H9 (cell line): ENCODE data around the gene TRNT1. TPM values are rescaled to one million over a fixed set of nuclear protein-coding genes. Genes with fewer than 3 reads are reported as not detected.

Source experiments
- DNase-seq: peaks from one replicate; pipeline ENCODE4 v3.0.0-alpha.2; 2017
- H2AFZ ChIP-seq: one replicate; pipeline ENCODE4 v1.6.1; 2013; ENCODE audit warnings: mild to moderate bottlenecking, low read length, control low read depth, moderate library complexity
- H2AK5ac ChIP-seq: 2 replicates; pipeline ENCODE4 v1.6.1; 2013; ENCODE audit warnings: low read length, control low read depth, mixed read lengths; ENCODE audit not compliant: insufficient read length
- H2BK120ac ChIP-seq: one replicate; pipeline ENCODE4 v1.6.1; 2013; ENCODE audit warnings: low read depth, mild to moderate bottlenecking, low read length, control low read depth, inconsistent platforms; ENCODE audit not compliant: poor library complexity, severe bottlenecking
- H2BK12ac ChIP-seq: 2 replicates; pipeline ENCODE4 v1.6.1; 2013; ENCODE audit warnings: low read length, control low read depth, mixed read lengths, low read depth; ENCODE audit not compliant: insufficient read length
- H2BK15ac ChIP-seq: 2 replicates; pipeline ENCODE4 v1.6.1; 2013; ENCODE audit warnings: low read depth, low read length, control low read depth
- H2BK20ac ChIP-seq: one replicate; pipeline ENCODE4 v1.6.1; 2013; ENCODE audit warnings: low read depth, mild to moderate bottlenecking, low read length, control low read depth, inconsistent platforms; ENCODE audit not compliant: poor library complexity, severe bottlenecking
- H2BK5ac ChIP-seq: 2 replicates; pipeline ENCODE4 v1.6.1; 2013; ENCODE audit warnings: low read length, control low read depth, mixed read lengths; ENCODE audit not compliant: insufficient read length
- H3K14ac ChIP-seq: 2 replicates; pipeline ENCODE4 v1.6.1; 2013; ENCODE audit warnings: low read length, control low read depth; ENCODE audit not compliant: insufficient read depth
- H3K18ac ChIP-seq: 2 replicates; pipeline ENCODE4 v1.6.1; 2013; ENCODE audit warnings: low read depth, mild to moderate bottlenecking, mixed read lengths, low read length, control low read depth; ENCODE audit not compliant: insufficient read length
- H3K23ac ChIP-seq: 2 replicates; pipeline ENCODE4 v1.6.1; 2013; ENCODE audit warnings: low read length, control low read depth, mixed read lengths, low read depth; ENCODE audit not compliant: insufficient read length
- H3K23me2 ChIP-seq: 2 replicates; pipeline ENCODE4 v1.6.1; 2013; ENCODE audit warnings: low read depth, mild to moderate bottlenecking, mixed read lengths, low read length, control low read depth; ENCODE audit not compliant: insufficient read length, poor library complexity, severe bottlenecking
- H3K27ac ChIP-seq: 2 replicates; pipeline ENCODE4 v1.5.1; 2013; ENCODE audit warnings: low read length, control low read depth, mixed read lengths, low read depth; ENCODE audit not compliant: insufficient read length
- H3K27me3 ChIP-seq: 2 replicates; pipeline ENCODE4 v1.6.1; 2013; ENCODE audit warnings: low read length, control low read depth, inconsistent platforms; ENCODE audit not compliant: insufficient read depth
- H3K4ac ChIP-seq: 2 replicates; pipeline ENCODE4 v1.6.1; 2013; ENCODE audit warnings: low read depth, mild to moderate bottlenecking, control low read depth, inconsistent platforms, low read length, moderate library complexity
- H3K4me1 ChIP-seq: 2 replicates; pipeline ENCODE4 v1.6.1; 2013; ENCODE audit warnings: low read length, control low read depth, inconsistent platforms; ENCODE audit not compliant: insufficient read depth
- H3K4me2 ChIP-seq: 2 replicates; pipeline ENCODE4 v1.6.1; 2013; ENCODE audit warnings: low read length, control low read depth, mixed read lengths; ENCODE audit not compliant: insufficient read length, insufficient read depth
- H3K56ac ChIP-seq: 2 replicates; pipeline ENCODE4 v1.6.1; 2013; ENCODE audit warnings: low read depth, mild to moderate bottlenecking, mixed read lengths, low read length, control low read depth; ENCODE audit not compliant: insufficient read length
- H3K79me1 ChIP-seq: 2 replicates; pipeline ENCODE4 v1.6.1; 2013; ENCODE audit warnings: low read depth, mild to moderate bottlenecking, moderate library complexity, low read length, control low read depth, inconsistent platforms; ENCODE audit not compliant: insufficient read depth, poor library complexity, severe bottlenecking
- H3K79me2 ChIP-seq: 2 replicates; pipeline ENCODE4 v1.6.1; 2013; ENCODE audit warnings: low read length, control low read depth, inconsistent platforms; ENCODE audit not compliant: insufficient read depth
- H3K9ac ChIP-seq: 2 replicates; pipeline ENCODE4 v1.6.1; 2013; ENCODE audit warnings: low read length, control low read depth, mixed read lengths; ENCODE audit not compliant: insufficient read length; ENCODE audit errors: extremely low read depth
- H3K9me3 ChIP-seq: one replicate; pipeline ENCODE4 v1.6.1; 2013; ENCODE audit warnings: low read depth, low read length, inconsistent platforms; ENCODE audit not compliant: control insufficient read depth
- H3T11ph ChIP-seq: one replicate; pipeline ENCODE4 v1.6.1; 2013; ENCODE audit warnings: mild to moderate bottlenecking, low read length, control low read depth, inconsistent platforms
- H4K20me1 ChIP-seq: one replicate; pipeline ENCODE4 v1.6.1; 2013; ENCODE audit not compliant: control insufficient read depth, insufficient read length, insufficient read depth
- H4K5ac ChIP-seq: 2 replicates; pipeline ENCODE4 v1.6.1; 2013; ENCODE audit warnings: low read depth, mild to moderate bottlenecking, mixed read lengths, low read length, control low read depth; ENCODE audit not compliant: insufficient read length
- H4K8ac ChIP-seq: replicated peaks from 2 replicates; pipeline ENCODE4 v1.6.1; 2013; ENCODE audit warnings: low read length, control low read depth, mixed read lengths, low read depth; ENCODE audit not compliant: insufficient read length
- H4K91ac ChIP-seq: 2 replicates; pipeline ENCODE4 v1.6.1; 2013; ENCODE audit warnings: low read depth, mild to moderate bottlenecking, moderate library complexity, mixed read lengths, low read length, control low read depth; ENCODE audit not compliant: insufficient read length
- H3K27ac Mint-ChIP-seq, 3 experiments: 2 replicates in 2 of 3; 3 replicates in 1 of 3; pipeline ENCODE4 v1.8.0; 2020 to 2021; ENCODE audit warnings: mixed read lengths in 3 of 3, mild to moderate bottlenecking in 1 of 3, moderate library complexity in 1 of 3
- H3K27me3 Mint-ChIP-seq: 2 replicates; pipeline ENCODE4 v1.8.0; 2021; ENCODE audit warnings: low read depth, mild to moderate bottlenecking, moderate library complexity, mixed read lengths
- H3K36me3 Mint-ChIP-seq, 3 experiments: 2 replicates in 2 of 3; 3 replicates in 1 of 3; pipeline ENCODE4 v1.8.0; 2020 to 2021; ENCODE audit warnings: low read depth in 3 of 3, mixed read lengths in 3 of 3; ENCODE audit not compliant: insufficient read depth in 1 of 3
- H3K4me1 Mint-ChIP-seq, 2 experiments: 2 replicates each; pipeline ENCODE4 v1.8.0; 2020; ENCODE audit warnings: mixed read lengths in 2 of 2
- H3K4me3 Mint-ChIP-seq, 2 experiments: 2 replicates in 1 of 2; 3 replicates in 1 of 2; pipeline ENCODE4 v1.8.0; 2020 to 2021; ENCODE audit warnings: mild to moderate bottlenecking in 2 of 2, mixed read lengths in 2 of 2, moderate library complexity in 1 of 2
- H3K9me3 Mint-ChIP-seq, 2 experiments: 2 replicates in 1 of 2; 3 replicates in 1 of 2; pipeline ENCODE4 v1.8.0; 2020; ENCODE audit warnings: mild to moderate bottlenecking in 2 of 2, mixed read lengths in 2 of 2, moderate library complexity in 1 of 2
- WGBS: extraction: QIAGEN DNeasy Blood & Tissue Kit; methylation state at CpG from one replicate; pipeline ENCODE4 v1.1.7; 2013; ENCODE audit warnings: missing lambda C conversion rate, low lambda C conversion rate, mixed read lengths; ENCODE audit not compliant: insufficient read length; ENCODE audit errors: extremely low coverage; 5-methylcytosine and 5-hydroxymethylcytosine counted together
- total RNA-seq: library from RNA; stranded (reverse); gene quantifications from 2 replicates; pipeline ENCODE4 v1.2.1, GENCODE V29; 2021
- TF ChIP-seq, protein P1 (sequence below): fragments of 200-600 bp; sonication (generic); conservative IDR thresholded peaks from 3 replicates; pipeline ENCODE4 v1.8.0; 2021; ENCODE audit warnings: antibody characterized with exemption, mild to moderate bottlenecking

The TRNT1 gene
- total RNA-seq, 1 experiment from 2014 or later = 49.2 TPM

DNA sequence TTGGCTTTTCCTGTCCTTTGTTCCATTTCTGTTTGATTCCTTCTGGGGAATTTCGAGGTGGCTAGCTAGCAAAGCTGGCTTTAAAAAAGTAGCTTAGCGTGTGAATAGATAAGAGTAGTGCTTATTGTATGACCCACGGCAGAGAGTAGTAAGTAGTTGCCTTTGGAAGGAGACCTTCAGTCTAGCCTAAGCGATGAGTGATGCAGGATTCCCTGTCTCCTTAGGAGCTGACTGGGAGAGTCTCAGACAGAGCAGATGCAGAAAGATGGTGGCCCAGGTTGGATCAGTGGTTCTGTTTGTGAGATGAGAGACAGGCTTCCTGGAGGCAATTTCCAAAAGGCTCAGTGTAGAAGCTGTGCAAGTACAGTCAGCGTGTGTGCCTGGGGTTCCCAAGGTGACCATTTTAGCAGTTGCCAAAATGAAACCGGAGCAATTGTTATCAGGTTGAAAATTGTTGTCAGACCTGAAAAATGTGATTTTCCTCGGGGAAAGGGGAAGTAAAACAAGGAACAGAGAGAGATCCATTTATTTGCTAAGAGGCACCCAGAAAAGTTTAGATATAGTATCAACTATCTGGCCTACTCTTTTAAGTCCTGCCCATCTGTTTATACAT is 15.9 kb upstream of the TRNT1 start:
- no peak for DNase-seq

More for the DNA sequence above, 15.9 kb upstream of the TRNT1 start:
- H4K8ac ChIP-seq = no peak overlapping the region
- H2BK20ac ChIP-seq = peak overlapping the region; percentile 91
- H3K27me3 ChIP-seq = no peaks in the 10 kb centered on the region
- TF ChIP-seq, protein P1, sequence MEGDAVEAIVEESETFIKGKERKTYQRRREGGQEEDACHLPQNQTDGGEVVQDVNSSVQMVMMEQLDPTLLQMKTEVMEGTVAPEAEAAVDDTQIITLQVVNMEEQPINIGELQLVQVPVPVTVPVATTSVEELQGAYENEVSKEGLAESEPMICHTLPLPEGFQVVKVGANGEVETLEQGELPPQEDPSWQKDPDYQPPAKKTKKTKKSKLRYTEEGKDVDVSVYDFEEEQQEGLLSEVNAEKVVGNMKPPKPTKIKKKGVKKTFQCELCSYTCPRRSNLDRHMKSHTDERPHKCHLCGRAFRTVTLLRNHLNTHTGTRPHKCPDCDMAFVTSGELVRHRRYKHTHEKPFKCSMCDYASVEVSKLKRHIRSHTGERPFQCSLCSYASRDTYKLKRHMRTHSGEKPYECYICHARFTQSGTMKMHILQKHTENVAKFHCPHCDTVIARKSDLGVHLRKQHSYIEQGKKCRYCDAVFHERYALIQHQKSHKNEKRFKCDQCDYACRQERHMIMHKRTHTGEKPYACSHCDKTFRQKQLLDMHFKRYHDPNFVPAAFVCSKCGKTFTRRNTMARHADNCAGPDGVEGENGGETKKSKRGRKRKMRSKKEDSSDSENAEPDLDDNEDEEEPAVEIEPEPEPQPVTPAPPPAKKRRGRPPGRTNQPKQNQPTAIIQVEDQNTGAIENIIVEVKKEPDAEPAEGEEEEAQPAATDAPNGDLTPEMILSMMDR = no peak
- no peak overlapping the region for H2BK12ac ChIP-seq
- H3K79me1 ChIP-seq = no peaks in the 10 kb centered on the region
- no peak overlapping the region for H3K4me2 ChIP-seq
- H3T11ph ChIP-seq = peak overlapping the region; percentile 43
- peak overlapping the region; percentile 16 to 82 (median 49); a peak in 4 of 7 replicates for H3K27ac Mint-ChIP-seq
- H3K23ac ChIP-seq = no peak overlapping the region
- H4K5ac ChIP-seq = no peak overlapping the region
- peaks cover 14 to 17% of the 10 kb centered on the region in 2 experiments for H3K4me1 Mint-ChIP-seq
- no peaks in the 10 kb centered on the region for H3K27me3 Mint-ChIP-seq
- no peak overlapping the region for H3K9ac ChIP-seq
- no peak overlapping the region for H3K56ac ChIP-seq
- no peak overlapping the region for H3K4me3 Mint-ChIP-seq
- no peaks in the 10 kb centered on the region; the same call in 1 of the 2 replicates for H3K4me1 ChIP-seq
- H3K14ac ChIP-seq = no peak overlapping the region
- H2BK15ac ChIP-seq = no peak overlapping the region
- H2AFZ ChIP-seq = peak overlapping the region; percentile 65
- no CpG with 5 or more reads among the region's 7 CpGs for WGBS
- peak overlapping the region; percentile 7 for H3K27ac ChIP-seq
- H4K91ac ChIP-seq = no peak overlapping the region
- H3K79me2 ChIP-seq = no peaks in the 10 kb centered on the region
- no peak overlapping the region for H2BK120ac ChIP-seq
- no peaks in the 10 kb centered on the region; a peak in 1 of 5 replicates for H3K9me3 Mint-ChIP-seq
- H2AK5ac ChIP-seq = no peak overlapping the region
- no peaks in the 10 kb centered on the region for H3K36me3 Mint-ChIP-seq
- peak overlapping the region; percentile 73 for H3K18ac ChIP-seq
- H3K9me3 ChIP-seq = no peaks in the 10 kb centered on the region
- 0 out of 2 replicates have a peak overlapping the region, but pooled peaks have one; percentile 65 for H3K4ac ChIP-seq
- H2BK5ac ChIP-seq = no peak overlapping the region
- no peaks in the 10 kb centered on the region for H3K23me2 ChIP-seq
- H4K20me1 ChIP-seq = no peaks in the 10 kb centered on the region
